Measurements from ENCODE around the gene THEMIS.

DNA sequence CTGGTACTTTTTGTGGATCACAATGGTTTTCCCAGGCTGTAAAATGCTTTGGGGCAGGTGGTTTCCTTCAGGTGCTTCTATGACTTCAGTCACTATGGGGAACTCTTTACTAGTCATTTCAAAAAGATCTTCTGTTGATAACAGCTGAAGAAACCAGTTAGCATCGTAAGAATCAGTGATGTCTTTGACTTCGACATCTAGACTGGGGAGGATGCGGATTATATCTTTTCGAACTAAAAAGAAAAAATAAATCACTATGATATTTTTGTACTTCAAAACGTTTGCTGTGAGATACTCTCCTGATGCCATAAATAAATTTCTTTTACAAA, 87.2 kb downstream of the THEMIS start:
- TF ChIP-seq CEBPB (IDR thresholded peaks at IDR 0.05) = no peak
- no peak for TF ChIP-seq RAD21 (IDR thresholded peaks at IDR 0.05; ENCODE audit: low read depth)
- no peak for TF ChIP-seq FOXM1 (IDR thresholded peaks at IDR 0.05; ENCODE audit: borderline replicate concordance, low read depth)
- TF ChIP-seq TEAD4 (IDR thresholded peaks at IDR 0.05) = no peak
- no peak for TF ChIP-seq YY1 (IDR thresholded peaks at IDR 0.05; ENCODE audit: low read depth)
- TF ChIP-seq EP300 (IDR thresholded peaks at IDR 0.05; ENCODE audit: borderline replicate concordance) = no peak
